Measurements from ENCODE around the gene BARHL2. TPM values are rescaled to one million over a fixed set of nuclear protein-coding genes. Genes with fewer than 3 reads are reported as not detected.

BARHL2 gene
- total and polyA plus RNA-seq, 8 donors = not detected

GRCh38 chr1:90671741-90672140 is 45.4 kb downstream of the BARHL2 start:
- no peak for TF ChIP-seq POLR2A (IDR thresholded peaks at IDR 0.05)
- TF ChIP-seq CTCF (IDR thresholded peaks at IDR 0.05) = no peak
- TF ChIP-seq POLR2AphosphoS5 (IDR thresholded peaks at IDR 0.05) = no peak
- TF ChIP-seq EP300 (IDR thresholded peaks at IDR 0.05) = no peak

DNA sequence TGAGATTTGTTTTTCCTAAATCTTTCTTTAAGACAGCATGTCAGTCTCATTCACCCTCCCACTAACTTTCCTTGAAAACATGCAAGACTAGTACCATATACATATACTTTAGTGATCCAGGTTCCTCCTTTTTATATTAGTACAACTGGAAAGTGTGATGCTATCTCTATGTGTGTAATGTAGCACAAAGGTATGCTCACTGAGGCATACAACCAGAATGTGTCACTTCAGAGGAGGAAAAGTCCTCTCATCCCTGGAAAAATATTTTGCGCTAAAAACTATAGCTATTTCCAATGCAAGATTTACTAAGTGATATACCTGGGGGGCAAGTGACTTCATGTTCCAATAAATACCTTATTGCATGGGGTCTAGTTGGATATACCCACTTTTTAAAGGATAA is 45.9 kb downstream of the BARHL2 start:
- no peak for DNase-seq
- H3K27me3 ChIP-seq = peaks cover 0 to 7% (median 0%) of the 10 kb centered on the region in 3 donors
- H3K36me3 ChIP-seq = no peaks in the 10 kb centered on the region
- H3K27ac ChIP-seq = no peak overlapping the region
- whole genome bisulfite sequencing, 5 donors = 95 to 100% (median 98%) methylated on average over 1 of the region's 1 CpG
- TF ChIP-seq EP300 (IDR thresholded peaks at IDR 0.05) (no peak), POLR2AphosphoS5 (IDR thresholded peaks at IDR 0.05) (no peak), POLR2A (IDR thresholded peaks at IDR 0.05) (no peak), CTCF (IDR thresholded peaks at IDR 0.05) (no peak)
- no peak overlapping the region for H3K4me3 ChIP-seq
- H3K9me3 ChIP-seq = peaks cover 4 to 25% (median 17%) of the 10 kb centered on the region in 4 donors
- no peaks in the 10 kb centered on the region for H3K4me1 ChIP-seq
- intact Hi-C loops (cut with DNase I; ENCODE audit: low total_unique reads) = no loop called here

More at GRCh38 chr1:90671741-90672140, 45.4 kb downstream of the BARHL2 start:
- Histone ChIP-seq H3K4me1 (no peaks in the 10 kb centered on the region), H3K4me3 (no peak overlapping the region), H3K27ac (no peak overlapping the region), H3K27me3 (peaks cover 0 to 7% (median 0%) of the 10 kb centered on the region in 3 donors), H3K36me3 (no peaks in the 10 kb centered on the region), H3K9me3 (peaks cover 4 to 26% (median 17%) of the 10 kb centered on the region in 4 donors)
- DNase-seq = peak in 1 of 2 donors; percentile 6
- intact Hi-C loops (cut with DNase I; ENCODE audit: low total_unique reads) = no loop called here
- 47 to 76% (median 61%) methylated on average over 3 of the region's 3 CpGs for WGBS, 5 donors
